Calu3 (cell line): Measurements from ENCODE around the gene GPS1. TPM values are rescaled to one million over a fixed set of nuclear protein-coding genes. Genes with fewer than 3 reads are reported as not detected.

Experiments used
- BruUV-seq: library from RNA; stranded (reverse); fragments of 400-500 nt; replicated peaks from 2 replicates; lab custom pipeline; 2021; lab: Mats Ljungman, UMichigan
- CTCF ChIA-PET: fragments of 300-600 bp; sonication (Branson Sonifier 250); formaldehyde crosslinking; loops from one replicate; lab custom pipeline; 2022; ENCODE audit warnings: antibody characterized with exemption; lab: Charles Lee
- DNase-seq: peaks from one replicate; pipeline ENCODE4 v3.0.0; 2022
- H3K27ac Mint-ChIP-seq: one replicate; pipeline ENCODE4 v1.8.0; 2022; ENCODE audit warnings: mixed read lengths; ENCODE audit not compliant: unreplicated experiment
- H3K27me3 Mint-ChIP-seq: one replicate; pipeline ENCODE4 v1.8.0; 2022; ENCODE audit warnings: mixed read lengths; ENCODE audit not compliant: unreplicated experiment
- H3K36me3 Mint-ChIP-seq: one replicate; pipeline ENCODE4 v1.8.0; 2022; ENCODE audit warnings: mild to moderate bottlenecking, moderate library complexity, mixed read lengths; ENCODE audit not compliant: insufficient read depth, unreplicated experiment
- H3K4me1 Mint-ChIP-seq: one replicate; pipeline ENCODE4 v1.8.0; 2022; ENCODE audit warnings: mild to moderate bottlenecking, low read depth, mixed read lengths; ENCODE audit not compliant: unreplicated experiment
- H3K4me3 Mint-ChIP-seq: one replicate; pipeline ENCODE4 v1.8.0; 2022; ENCODE audit warnings: mild to moderate bottlenecking, low read depth, moderate library complexity, mixed read lengths; ENCODE audit not compliant: unreplicated experiment
- H3K9me3 Mint-ChIP-seq: one replicate; pipeline ENCODE4 v1.8.0; 2022; ENCODE audit warnings: low read depth, mixed read lengths; ENCODE audit not compliant: unreplicated experiment
- intact Hi-C: fragments of 100-400 bp; cut with micrococcal nuclease; formaldehyde crosslinking; loops from one replicate; pipeline ENCODE4 v1.10.0; 2022; ENCODE audit not compliant: unreplicated experiment
- total RNA-seq: library from RNA; stranded (reverse); gene quantifications from 2 replicates; pipeline ENCODE4 v1.2.3, GENCODE V29; 2022
- TF ChIP-seq, protein P1 (sequence below): fragments of 200-600 bp; IDR thresholded peaks from one replicate; pipeline ENCODE4 v1.8.0; 2022; ENCODE audit warnings: antibody characterized with exemption; ENCODE audit not compliant: unreplicated experiment

The GPS1 gene
- total RNA-seq, 1 experiment from 2014 or later = 114 TPM

- H3K4me3 Mint-ChIP-seq = no peak overlapping the region
- peaks cover 53% of the 10 kb centered on the region for H3K36me3 Mint-ChIP-seq
- no peaks in the 10 kb centered on the region for H3K9me3 Mint-ChIP-seq
- CTCF ChIA-PET = no interaction called here
- no peaks in the 10 kb centered on the region for H3K27me3 Mint-ChIP-seq
- H3K27ac Mint-ChIP-seq = no peak overlapping the region
- intact Hi-C loops = no loop called here
- H3K4me1 Mint-ChIP-seq = no peaks in the 10 kb centered on the region
- TF ChIP-seq, protein P1, sequence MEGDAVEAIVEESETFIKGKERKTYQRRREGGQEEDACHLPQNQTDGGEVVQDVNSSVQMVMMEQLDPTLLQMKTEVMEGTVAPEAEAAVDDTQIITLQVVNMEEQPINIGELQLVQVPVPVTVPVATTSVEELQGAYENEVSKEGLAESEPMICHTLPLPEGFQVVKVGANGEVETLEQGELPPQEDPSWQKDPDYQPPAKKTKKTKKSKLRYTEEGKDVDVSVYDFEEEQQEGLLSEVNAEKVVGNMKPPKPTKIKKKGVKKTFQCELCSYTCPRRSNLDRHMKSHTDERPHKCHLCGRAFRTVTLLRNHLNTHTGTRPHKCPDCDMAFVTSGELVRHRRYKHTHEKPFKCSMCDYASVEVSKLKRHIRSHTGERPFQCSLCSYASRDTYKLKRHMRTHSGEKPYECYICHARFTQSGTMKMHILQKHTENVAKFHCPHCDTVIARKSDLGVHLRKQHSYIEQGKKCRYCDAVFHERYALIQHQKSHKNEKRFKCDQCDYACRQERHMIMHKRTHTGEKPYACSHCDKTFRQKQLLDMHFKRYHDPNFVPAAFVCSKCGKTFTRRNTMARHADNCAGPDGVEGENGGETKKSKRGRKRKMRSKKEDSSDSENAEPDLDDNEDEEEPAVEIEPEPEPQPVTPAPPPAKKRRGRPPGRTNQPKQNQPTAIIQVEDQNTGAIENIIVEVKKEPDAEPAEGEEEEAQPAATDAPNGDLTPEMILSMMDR = no peak
- DNase-seq = no peak
- BruUV-seq = no TSS peak
Measured at GRCh38 chr17:82049521-82049971, 2.2 kb upstream of the GPS1 start.

GRCh38 chr17:82050152-82050760 lies 1.4 kb upstream of the GPS1 start:
- TF ChIP-seq, protein P1 = no peak
- BruUV-seq = no TSS peak
- no peak for DNase-seq
- Mint-ChIP-seq H3K9me3 (no peaks in the 10 kb centered on the region), H3K4me3 (peak overlapping the region; percentile 80), H3K36me3 (peaks cover 60% of the 10 kb centered on the region), H3K27me3 (no peaks in the 10 kb centered on the region), H3K27ac (peak overlapping the region; percentile 60), H3K4me1 (no peaks in the 10 kb centered on the region)
- CTCF ChIA-PET = interaction anchor here (0.5 to 1.3 kb wide), 2 partner anchors 12 to 411 kb away, joined by 3 to 4 read pairs; partner anchors contain the start of gene DCXR
- intact Hi-C loops = no loop called here

DNA sequence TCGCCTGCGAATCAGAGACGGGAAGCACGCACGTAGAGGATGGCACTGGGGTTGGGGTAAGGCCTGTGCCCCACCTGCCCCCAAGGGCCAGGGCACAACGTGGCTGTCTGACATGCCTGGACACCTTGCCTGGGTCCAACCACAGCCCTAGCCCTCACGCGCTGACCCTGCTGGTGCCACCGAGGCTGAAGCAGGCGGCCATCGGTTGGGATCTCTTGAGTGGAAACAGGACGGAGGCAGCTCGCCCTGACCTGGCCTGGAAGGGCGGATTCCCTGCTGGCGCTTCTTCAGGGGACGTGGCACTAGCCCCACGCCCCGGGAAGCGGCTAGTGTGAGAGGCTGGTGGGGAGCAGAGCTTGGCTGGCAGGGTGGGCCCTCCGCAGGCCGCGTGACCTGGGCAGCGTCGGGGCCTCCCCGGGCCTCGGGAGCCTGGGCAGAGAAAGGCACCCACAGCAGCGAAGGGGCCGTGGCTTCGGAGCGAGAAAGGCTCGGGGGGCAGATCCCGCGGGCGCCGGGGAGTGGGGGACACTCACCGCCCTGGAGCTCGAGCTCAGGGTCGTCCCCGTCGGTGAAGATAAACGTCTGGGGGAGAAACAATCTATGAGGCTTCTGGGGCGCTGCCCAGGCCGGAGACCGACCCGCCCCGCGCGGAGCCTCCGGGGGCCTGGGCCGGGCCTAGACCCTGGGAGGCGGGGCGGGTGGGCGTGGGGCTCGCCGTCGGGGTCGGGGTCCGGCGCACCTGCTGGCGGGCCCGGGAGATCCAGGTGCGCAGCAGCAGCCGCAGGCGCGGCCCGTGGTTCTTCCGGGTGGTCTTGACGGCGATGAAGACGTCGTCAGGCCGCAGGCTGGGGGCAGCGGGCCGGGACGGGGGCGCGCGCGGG lies 697 bp upstream of the GPS1 start:
- Mint-ChIP-seq H3K27me3 (no peaks in the 10 kb centered on the region), H3K27ac (peak overlapping the region; percentile 60), H3K4me3 (peak overlapping the region; percentile 80), H3K9me3 (no peaks in the 10 kb centered on the region), H3K36me3 (peaks cover 67% of the 10 kb centered on the region), H3K4me1 (no peaks in the 10 kb centered on the region)
- no peak for DNase-seq
- BruUV-seq = no TSS peak
- CTCF ChIA-PET = interaction anchor here (1.3 kb wide), 1 partner anchor 13 kb away, joined by 4 read pairs; the partner anchor contains the start of gene DCXR
- intact Hi-C loops = no loop called here
- TF ChIP-seq, protein P1 = no peak

DNA sequence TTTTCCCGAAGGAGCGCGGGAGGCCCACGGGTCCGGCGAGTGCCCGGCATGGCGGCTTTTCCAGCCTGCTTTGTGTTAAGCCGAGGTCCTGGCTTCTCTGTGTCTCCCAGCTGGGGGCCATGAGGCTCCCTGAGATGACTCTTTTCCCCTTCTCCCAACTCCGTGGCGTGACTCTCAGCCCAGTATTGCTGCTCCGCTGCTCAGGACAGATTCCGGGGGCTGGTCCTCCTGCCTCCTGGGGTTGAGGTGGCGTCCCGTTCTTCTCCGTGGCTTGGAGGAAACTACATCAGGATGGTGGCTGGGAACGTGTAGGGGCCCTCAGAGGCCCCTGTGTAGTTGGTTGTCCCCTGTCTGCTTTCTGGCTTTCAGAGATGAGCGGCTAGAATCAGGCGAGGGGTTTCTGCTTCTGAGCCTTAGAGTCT lies 951 bp downstream of the GPS1 start:
- BruUV-seq = no TSS peak
- peak overlapping the region; percentile 80 for H3K4me3 Mint-ChIP-seq
- no peaks in the 10 kb centered on the region for H3K27me3 Mint-ChIP-seq
- TF ChIP-seq, protein P1 = no peak
- H3K27ac Mint-ChIP-seq = no peak overlapping the region
- peaks cover 71% of the 10 kb centered on the region for H3K36me3 Mint-ChIP-seq
- no peak for DNase-seq
- CTCF ChIA-PET = interaction anchor here (0.7 to 1.1 kb wide), 2 partner anchors 15 to 33 kb away, joined by 3 to 4 read pairs; partner anchors contain the start of gene DCXR
- H3K4me1 Mint-ChIP-seq = no peaks in the 10 kb centered on the region
- H3K9me3 Mint-ChIP-seq = no peaks in the 10 kb centered on the region
- intact Hi-C loops = no loop called here
